Esophagus squamous epithelium (tissue), 5 donors: ENCODE results near the gene DNASE1L3. TPM values are rescaled to one million over a fixed set of nuclear protein-coding genes. Genes with fewer than 3 reads are reported as not detected.
"Not testable (repeated sequence)": the region's sequence is repeated elsewhere in the genome, so short reads cannot be mapped to it uniquely, and the experiment has no call there.

Experiments used
- DNase-seq: peaks from one replicate; lab custom pipeline; 2025; lab: John Stamatoyannopoulos, UW
- H3K27ac ChIP-seq, 4 donors: fragments of 200-600 bp; sonication (generic); one replicate each; pipeline ENCODE4 v1.5.1; 2016 to 2019; ENCODE audit warnings: mild to moderate bottlenecking in 1 of 4
- H3K27me3 ChIP-seq, 4 donors: fragments of 200-600 bp; sonication (generic); 1 replicate in 3 of 4; 2 replicates in 1 of 4; pipeline versions ENCODE4 v1.5.1 to v1.6.0; 2017 to 2021; ENCODE audit warnings: antibody characterized with exemption in 1 of 4
- H3K36me3 ChIP-seq, 3 donors: fragments of 200-600 bp; sonication (generic); one replicate each; pipeline ENCODE4 v1.5.1; 2016 to 2019
- H3K4me1 ChIP-seq, 3 donors: fragments of 200-600 bp; sonication (generic); one replicate each; pipeline ENCODE4 v1.5.1; 2017 to 2019
- H3K4me3 ChIP-seq, 4 donors: fragments of 200-600 bp; sonication (generic); 1 replicate in 3 of 4; 2 replicates in 1 of 4; pipeline ENCODE4 v1.5.1; 2016 to 2019; ENCODE audit warnings: mild to moderate bottlenecking in 2 of 4, moderate library complexity in 1 of 4
- H3K9me3 ChIP-seq, 3 donors: fragments of 200-600 bp; sonication (generic); one replicate each; pipeline ENCODE4 v1.5.1; 2016 to 2019
- POLR2A ChIP-seq, 4 donors: fragments of 450-650 bp; IDR thresholded peaks; one replicate each; pipeline ENCODE4 v1.6.1; 2017; ENCODE audit warnings: antibody characterized with exemption in 4 of 4, mild to moderate bottlenecking in 4 of 4, moderate library complexity in 3 of 4
- WGBS, 2 donors: methylation state at CpG; one replicate each; pipeline ENCODE4 v1.1.5; 2018; 5-methylcytosine and 5-hydroxymethylcytosine counted together
- intact Hi-C: fragments of 100-400 bp; cut with DNase I; formaldehyde crosslinking; loops from one replicate; pipeline ENCODE4 v1.15.0; 2022
- total RNA-seq, 4 donors: library from RNA; depleted of rRNA; stranded (reverse); fragments of >200 nt; gene quantifications; one replicate each; pipeline ENCODE4 v1.1.0, GENCODE V29; 2016
- TF ChIP-seq, protein P1 (sequence below), 6 experiments: fragments of 450-650 bp in 4 of 6; fragments of 200-600 bp in 2 of 6; sonication (generic) in 2 of 6; IDR thresholded peaks; one replicate each; pipeline ENCODE4 v1.5.1; 2016 to 2019; ENCODE audit warnings: antibody characterized with exemption in 6 of 6, mild to moderate bottlenecking in 4 of 6, moderate library complexity in 4 of 6
- donor health status: DM: yes; HTN: yes; CAD: no.

Gene DNASE1L3
- total RNA-seq, 4 donors from 2014 or later: 8.3 to 15.3 (median 11.9) TPM

DNA sequence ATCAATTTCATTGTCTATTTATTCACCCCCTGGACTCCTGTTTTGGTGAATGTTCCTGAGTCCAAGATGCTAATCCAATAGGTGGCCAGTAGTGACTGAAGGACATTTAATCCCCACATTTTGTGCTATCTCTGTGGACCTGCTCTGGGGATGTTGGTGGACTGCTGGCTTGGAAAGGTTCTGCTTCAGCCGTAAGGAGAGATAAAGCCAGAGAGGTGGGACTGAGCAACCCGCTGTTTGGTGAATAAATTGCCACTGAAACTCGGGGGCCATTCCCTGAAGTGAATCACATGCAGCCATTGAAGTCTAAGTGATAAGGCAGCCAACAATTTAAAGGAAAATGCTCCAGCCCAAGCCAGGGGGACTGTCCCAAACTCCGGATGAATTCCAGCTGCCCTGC, 25.2 kb upstream of the DNASE1L3 start:
- peaks cover 13 to 50% (median 16%) of the 10 kb centered on the region in 3 donors for H3K4me1 ChIP-seq
- no peak for DNase-seq
- no peaks in the 10 kb centered on the region for H3K9me3 ChIP-seq
- H3K27ac ChIP-seq: no peak overlapping the region
- no peaks in the 10 kb centered on the region for H3K36me3 ChIP-seq
- no peak for TF ChIP-seq POLR2A (IDR thresholded peaks at IDR 0.05)
- TF ChIP-seq, protein P1, sequence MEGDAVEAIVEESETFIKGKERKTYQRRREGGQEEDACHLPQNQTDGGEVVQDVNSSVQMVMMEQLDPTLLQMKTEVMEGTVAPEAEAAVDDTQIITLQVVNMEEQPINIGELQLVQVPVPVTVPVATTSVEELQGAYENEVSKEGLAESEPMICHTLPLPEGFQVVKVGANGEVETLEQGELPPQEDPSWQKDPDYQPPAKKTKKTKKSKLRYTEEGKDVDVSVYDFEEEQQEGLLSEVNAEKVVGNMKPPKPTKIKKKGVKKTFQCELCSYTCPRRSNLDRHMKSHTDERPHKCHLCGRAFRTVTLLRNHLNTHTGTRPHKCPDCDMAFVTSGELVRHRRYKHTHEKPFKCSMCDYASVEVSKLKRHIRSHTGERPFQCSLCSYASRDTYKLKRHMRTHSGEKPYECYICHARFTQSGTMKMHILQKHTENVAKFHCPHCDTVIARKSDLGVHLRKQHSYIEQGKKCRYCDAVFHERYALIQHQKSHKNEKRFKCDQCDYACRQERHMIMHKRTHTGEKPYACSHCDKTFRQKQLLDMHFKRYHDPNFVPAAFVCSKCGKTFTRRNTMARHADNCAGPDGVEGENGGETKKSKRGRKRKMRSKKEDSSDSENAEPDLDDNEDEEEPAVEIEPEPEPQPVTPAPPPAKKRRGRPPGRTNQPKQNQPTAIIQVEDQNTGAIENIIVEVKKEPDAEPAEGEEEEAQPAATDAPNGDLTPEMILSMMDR (IDR thresholded peaks at IDR 0.05): no peak
- no peaks in the 10 kb centered on the region for H3K27me3 ChIP-seq
- intact Hi-C loops: no loop called here
- 73 to 80% methylated on average over 2 to 4 of the region's 4 CpGs for WGBS, 2 donors
- H3K4me3 ChIP-seq: no peak overlapping the region

DNA sequence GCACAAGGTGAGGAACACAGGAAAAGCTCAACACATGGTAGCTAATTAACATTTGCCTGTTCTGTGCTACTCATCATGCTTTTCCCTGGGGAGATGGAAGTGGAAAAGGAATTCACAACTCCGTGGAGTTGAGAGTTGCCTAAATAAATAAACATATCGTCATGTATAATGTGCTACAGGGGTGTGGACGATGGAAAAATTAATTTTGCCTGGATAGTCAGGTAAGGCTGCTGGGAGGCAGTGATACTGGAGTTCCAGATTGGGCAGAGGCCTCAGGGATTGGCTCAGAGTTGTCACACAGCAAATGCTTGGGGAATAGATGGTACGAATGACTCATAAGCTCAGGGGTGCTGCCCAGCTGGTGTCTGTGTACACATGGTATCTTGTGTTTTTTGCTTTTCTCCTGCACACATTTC, 23.8 kb upstream of the DNASE1L3 start:
- WGBS, 2 donors: 29 to 49% methylated on average over 4 of the region's 4 CpGs
- Histone ChIP-seq H3K9me3 (no peaks in the 10 kb centered on the region), H3K36me3 (no peaks in the 10 kb centered on the region), H3K27me3 (no peaks in the 10 kb centered on the region), H3K4me3 (no peak overlapping the region), H3K4me1 (peaks cover 13 to 45% (median 16%) of the 10 kb centered on the region in 3 donors), H3K27ac (no peak overlapping the region)
- DNase-seq: no peak
- intact Hi-C loops: no loop called here
- TF ChIP-seq, protein P1 (IDR thresholded peaks at IDR 0.05): no peak
- no peak for TF ChIP-seq POLR2A (IDR thresholded peaks at IDR 0.05)

DNA sequence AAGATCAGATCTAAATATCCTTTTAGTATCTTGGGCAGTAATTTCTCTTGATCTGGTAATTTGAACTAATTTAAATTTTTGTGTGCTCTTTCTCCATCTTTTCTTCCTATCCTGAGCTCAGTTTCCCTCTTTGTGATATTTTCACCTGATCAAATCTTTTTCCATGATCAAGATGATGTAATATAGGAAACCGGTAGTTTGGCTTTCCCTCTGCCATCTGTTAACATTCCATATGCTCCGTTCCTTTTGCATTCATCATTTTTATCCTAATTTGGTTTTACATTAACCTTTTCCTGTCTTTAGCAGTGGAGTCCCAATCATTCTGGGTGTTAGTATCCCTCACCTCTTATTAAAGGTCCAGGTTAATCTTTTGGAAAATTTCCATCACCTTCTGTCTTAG, 20.9 kb upstream of the DNASE1L3 start:
- Histone ChIP-seq H3K4me3 (no peak overlapping the region), H3K36me3 (no peaks in the 10 kb centered on the region), H3K9me3 (no peaks in the 10 kb centered on the region), H3K27ac (no peak overlapping the region), H3K27me3 (no peaks in the 10 kb centered on the region), H3K4me1 (peaks cover 4 to 23% (median 5%) of the 10 kb centered on the region in 3 donors)
- intact Hi-C loops: no loop called here
- WGBS, 2 donors: 30 to 34% methylated on average over 2 of the region's 2 CpGs
- no peak for DNase-seq
- no peak for TF ChIP-seq POLR2A (IDR thresholded peaks at IDR 0.05)
- TF ChIP-seq, protein P1 (IDR thresholded peaks at IDR 0.05): no peak

DNA sequence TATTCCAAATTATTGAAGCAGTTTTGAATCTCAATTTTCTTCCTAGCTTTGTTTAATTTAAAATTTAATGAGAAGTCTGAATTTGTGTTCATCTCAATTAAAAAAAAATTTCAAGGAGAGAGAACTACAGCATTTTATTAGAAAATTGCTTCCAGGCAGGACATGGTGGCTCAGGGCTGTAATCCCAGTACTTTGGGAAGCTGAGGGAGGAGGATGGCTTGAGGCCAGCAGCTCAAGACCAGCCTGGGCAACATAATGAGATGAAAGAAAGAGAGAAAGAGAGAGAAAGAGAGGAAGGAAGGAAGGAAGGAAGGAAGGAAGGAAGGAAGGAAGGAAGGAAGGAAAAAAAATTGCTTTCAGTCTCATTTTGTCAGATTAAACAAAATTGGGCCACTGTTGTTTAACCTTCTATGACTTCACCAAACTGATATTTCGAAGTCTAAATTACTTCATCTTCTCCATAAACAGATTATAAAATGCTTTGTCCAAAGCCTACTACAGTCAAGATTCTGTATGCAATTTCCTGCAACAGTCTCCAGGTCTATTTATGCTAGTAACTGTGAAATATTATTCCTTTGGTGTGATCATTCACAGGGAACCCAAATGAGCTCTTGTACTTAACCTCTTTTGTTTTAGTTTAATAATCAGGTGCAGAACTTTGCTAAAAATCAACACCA, 20.2 kb upstream of the DNASE1L3 start:
- TF ChIP-seq, protein P1 (IDR thresholded peaks at IDR 0.05): no peak
- TF ChIP-seq POLR2A (IDR thresholded peaks at IDR 0.05): no peak
- Histone ChIP-seq H3K27ac (no peak overlapping the region), H3K9me3 (no peaks in the 10 kb centered on the region), H3K4me1 (peaks cover 0 to 18% (median 0%) of the 10 kb centered on the region in 3 donors), H3K4me3 (no peak overlapping the region), H3K36me3 (no peaks in the 10 kb centered on the region), H3K27me3 (no peaks in the 10 kb centered on the region)
- no peak for DNase-seq
- intact Hi-C loops: no loop called here
- WGBS, 2 donors: 0 to 33% methylated on average over 1 of the region's 1 CpG

DNA sequence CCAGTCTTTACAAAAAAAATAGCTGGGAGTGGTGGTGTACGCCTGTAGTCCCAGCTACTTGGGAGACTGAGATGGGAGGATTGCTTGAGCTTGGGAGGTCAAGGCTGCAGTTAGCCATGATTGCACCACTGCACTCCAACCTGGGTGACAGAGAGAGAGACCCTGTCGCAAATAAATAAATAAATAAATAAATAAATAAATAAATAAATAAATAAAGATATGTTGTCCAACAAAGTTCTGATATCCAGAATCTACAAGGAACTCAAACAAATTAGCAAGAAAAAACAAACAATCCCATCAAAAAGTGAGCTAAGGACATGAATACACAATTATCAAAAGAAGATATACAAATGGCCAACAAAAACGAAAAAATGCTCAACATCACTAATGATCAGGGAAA, 17.2 kb upstream of the DNASE1L3 start:
- H3K4me3 ChIP-seq, intact Hi-C loops, H3K27me3 ChIP-seq, H3K36me3 ChIP-seq, H3K27ac ChIP-seq, H3K9me3 ChIP-seq, DNase-seq, H3K4me1 ChIP-seq: not testable (repeated sequence)
- 88 to 93% methylated on average over 3 of the region's 3 CpGs for WGBS, 2 donors
